Fibroblast of the aortic adventitia (primary cell): ENCODE results near the gene AGPAT4. TPM values are rescaled to one million over a fixed set of nuclear protein-coding genes. Genes with fewer than 3 reads are reported as not detected.

Experiments used
- DNase-seq: peaks from one replicate; pipeline ENCODE4 v3.0.0-alpha.2; 2010; ENCODE audit warnings: low read depth
- H3K4me3 ChIP-seq: 2 replicates; pipeline ENCODE4 v1.5.1; 2011; ENCODE audit warnings: low read depth, mild to moderate bottlenecking, control low read depth, low read length, moderate library complexity
- CTCF ChIP-seq: IDR thresholded peaks from 2 replicates; pipeline ENCODE4 v1.5.1; 2011; ENCODE audit warnings: mild to moderate bottlenecking, low read length, control low read depth, inconsistent platforms; ENCODE audit not compliant: insufficient read depth
- total RNA-seq: library from RNA; depleted of rRNA; stranded (reverse); fragments of >200 nt; gene quantifications from 2 replicates; pipeline ENCODE4 v1.2.3, GENCODE V29; 2012; ENCODE audit warnings: low replicate concordance

Gene AGPAT4
- total RNA-seq, 1 donor, result 11.6 TPM

DNA sequence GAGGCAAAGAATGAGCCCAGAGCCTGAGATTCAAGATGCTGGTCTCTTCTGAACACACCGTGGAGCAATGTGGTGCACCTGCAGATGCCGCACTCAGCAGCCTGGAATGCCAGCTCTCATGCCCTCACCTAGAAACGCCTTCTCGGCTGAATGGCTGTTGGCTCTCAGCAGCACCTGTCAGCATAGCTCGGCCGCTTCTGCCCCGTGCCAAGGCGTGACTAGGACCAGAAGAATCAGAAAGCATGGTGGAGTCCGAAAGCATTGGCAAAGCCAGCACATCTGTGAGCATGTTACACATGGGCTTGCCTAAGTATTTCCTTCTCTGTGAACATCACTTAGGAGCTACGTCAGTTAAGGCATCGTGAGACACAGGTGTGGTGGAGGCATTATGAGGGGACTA lies 141.5 kb downstream of the AGPAT4 start:
- DNase-seq, result no peak
- no peak overlapping the region for H3K4me3 ChIP-seq
- no peak for TF ChIP-seq CTCF

DNA sequence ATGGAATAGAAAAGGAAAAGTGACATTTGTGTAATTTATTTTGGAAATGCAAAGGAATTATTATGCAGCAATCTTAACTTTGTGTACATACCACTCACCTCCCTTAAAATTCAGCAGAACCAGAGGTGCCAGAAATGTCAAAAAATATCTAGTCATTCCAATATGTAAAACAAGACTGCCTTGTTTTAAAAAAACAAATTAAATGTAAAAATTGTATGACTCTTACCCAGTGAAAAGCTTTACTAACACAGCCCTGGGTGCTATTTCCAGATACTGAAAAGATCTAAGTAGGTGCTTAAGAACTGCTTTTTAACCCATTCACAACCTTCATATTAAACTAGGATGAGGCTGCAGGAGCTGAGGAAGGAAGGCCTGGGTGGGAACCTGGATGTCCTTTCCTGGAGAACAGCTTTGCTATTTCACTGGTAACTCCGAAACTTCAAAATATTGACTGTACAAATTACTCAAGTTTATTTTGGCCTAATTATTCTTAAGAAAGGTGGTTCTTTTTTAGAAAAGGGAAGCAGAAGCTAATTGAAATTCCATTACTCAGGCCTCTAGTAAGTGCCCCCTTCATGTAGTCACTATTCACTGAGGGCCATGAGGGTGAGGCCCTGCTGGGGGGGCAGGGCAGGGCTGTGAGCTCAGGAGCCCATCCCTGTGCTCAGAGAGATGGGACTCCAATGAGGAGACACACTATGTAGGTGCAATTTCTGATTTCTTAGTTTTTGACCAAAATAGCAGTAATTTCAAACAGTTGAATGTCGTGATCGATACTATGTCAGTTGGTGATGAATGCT lies 142.7 kb downstream of the AGPAT4 start:
- no peak for DNase-seq
- H3K4me3 ChIP-seq, result no peak overlapping the region
- no peak for TF ChIP-seq CTCF

- DNase-seq, result no peak
- TF ChIP-seq CTCF, result no peak
- no peak overlapping the region for H3K4me3 ChIP-seq
Measured at GRCh38 chr6:161130541-161130940, 143.3 kb downstream of the AGPAT4 start.

GRCh38 chr6:161128680-161129196 lies 145.1 kb downstream of the AGPAT4 start:
- no peak overlapping the region for H3K4me3 ChIP-seq
- DNase-seq, result no peak
- no peak for TF ChIP-seq CTCF

DNA sequence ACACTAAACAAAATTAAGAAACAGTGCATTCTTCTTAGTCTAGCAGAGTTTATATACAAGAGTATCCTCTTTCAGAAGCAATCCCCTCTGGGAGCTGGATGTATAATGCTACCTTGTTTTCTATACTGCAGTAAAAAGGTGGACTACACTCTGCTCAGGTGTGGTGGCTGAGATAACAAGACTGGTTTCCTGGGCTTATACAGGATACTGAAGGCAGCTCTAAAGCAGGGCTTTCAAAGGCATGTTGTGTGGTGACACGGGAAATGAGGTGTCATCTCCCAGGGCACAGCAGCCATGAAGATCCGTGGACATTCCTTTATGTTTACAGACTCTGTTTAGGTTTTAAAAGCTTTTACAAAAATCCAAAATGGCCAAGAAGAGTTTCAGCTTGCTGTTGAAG lies 145.6 kb downstream of the AGPAT4 start:
- TF ChIP-seq CTCF, result no peak
- DNase-seq, result no peak
- no peak overlapping the region for H3K4me3 ChIP-seq

DNA sequence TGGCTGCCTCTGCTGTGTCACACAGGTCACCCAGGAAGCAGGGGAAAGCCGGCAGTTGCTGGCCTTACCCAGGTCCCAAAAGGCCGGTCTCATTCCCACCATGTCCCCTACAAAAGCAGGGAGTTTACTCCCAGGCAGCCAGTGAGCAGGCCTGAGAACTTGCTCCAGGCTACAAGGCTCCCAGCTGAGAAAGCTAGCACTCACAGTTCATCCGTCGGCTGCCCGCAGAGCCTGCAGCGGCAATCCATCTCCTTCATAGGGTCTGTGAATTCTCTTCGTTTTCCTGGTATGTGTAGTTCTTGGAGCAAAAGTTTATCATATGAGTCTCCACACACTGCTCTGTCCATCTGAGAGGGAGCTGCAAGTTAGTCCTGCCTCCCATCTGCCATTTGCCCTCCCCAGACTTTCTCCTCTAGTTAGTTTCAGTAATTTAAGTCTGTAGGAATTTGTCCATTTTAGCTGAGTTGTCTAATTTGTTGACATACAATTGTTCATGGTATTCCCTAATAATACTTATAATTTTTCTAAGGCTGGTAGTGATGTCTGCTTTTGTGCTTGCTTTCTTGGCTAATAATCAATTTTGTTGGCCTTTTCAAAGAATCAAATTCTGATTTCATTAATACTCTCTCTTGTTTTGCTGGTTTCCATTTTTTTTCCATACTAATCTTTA lies 146.7 kb downstream of the AGPAT4 start:
- no peak for DNase-seq
- H3K4me3 ChIP-seq, result no peak overlapping the region
- TF ChIP-seq CTCF, result no peak
